Astrocyte of the hippocampus (primary cell): ENCODE measurements around the gene DGKI.

Experiments
- DNase-seq: peaks from one replicate; pipeline ENCODE4 v3.0.0; 2011; ENCODE audit warnings: low read depth, low spot score

DGKI gene

GRCh38 chr7:137421366-137421765 lies 425.4 kb downstream of the DGKI start:
- DNase-seq = peak; percentile 22

GRCh38 chr7:137418841-137419240 lies 427.9 kb downstream of the DGKI start:
- DNase-seq = no peak

GRCh38 chr7:137417464-137417863 lies 429.3 kb downstream of the DGKI start:
- DNase-seq = no peak

- DNase-seq = no peak
Observed at GRCh38 chr7:137413901-137414300, 432.9 kb downstream of the DGKI start.

- no peak for DNase-seq
Observed at GRCh38 chr7:137411446-137411845, 435.3 kb downstream of the DGKI start.

GRCh38 chr7:137408126-137408525 lies 438.6 kb downstream of the DGKI start:
- DNase-seq = no peak

- DNase-seq = no peak
Observed at GRCh38 chr7:137407078-137407477, 439.7 kb downstream of the DGKI start.

- DNase-seq = no peak
Observed at GRCh38 chr7:137404660-137405317, 442.0 kb downstream of the DGKI start.

GRCh38 chr7:137403353-137403695 lies 443.4 kb downstream of the DGKI start:
- DNase-seq = no peak

- no peak for DNase-seq
Observed at GRCh38 chr7:137402536-137403352, 444.0 kb downstream of the DGKI start.

GRCh38 chr7:137399827-137400823 lies 446.6 kb downstream of the DGKI start:
- DNase-seq = peak; percentile 66

- DNase-seq = no peak
Observed at GRCh38 chr7:137396051-137396450, 450.7 kb downstream of the DGKI start.

- DNase-seq = peak; percentile 14
Observed at GRCh38 chr7:137395420-137395819, 451.4 kb downstream of the DGKI start.

- DNase-seq = no peak
Observed at GRCh38 chr7:137393570-137393969, 453.2 kb downstream of the DGKI start.

GRCh38 chr7:137390076-137390475 lies 456.7 kb downstream of the DGKI start:
- DNase-seq = no peak

GRCh38 chr7:137388916-137389315 lies 457.9 kb downstream of the DGKI start:
- no peak for DNase-seq

- no peak for DNase-seq
Observed at GRCh38 chr7:137386966-137387365, 459.8 kb downstream of the DGKI start.

- no peak for DNase-seq
Observed at GRCh38 chr7:137381045-137381444, 465.7 kb downstream of the DGKI start.

- DNase-seq = no peak
Observed at GRCh38 chr7:137373507-137373906, 473.3 kb downstream of the DGKI start.

GRCh38 chr7:137371616-137372015 lies 475.2 kb downstream of the DGKI start:
- peak; percentile 10 for DNase-seq

- no peak for DNase-seq
Observed at GRCh38 chr7:137366995-137367394, 479.8 kb downstream of the DGKI start.

GRCh38 chr7:137363683-137364082 lies 483.1 kb downstream of the DGKI start:
- no peak for DNase-seq
